Karpas-422 (cell line): Measurements from ENCODE around the gene CAGE1. TPM values are rescaled to one million over a fixed set of nuclear protein-coding genes. Genes with fewer than 3 reads are reported as not detected.
A peak's percentile ranks its signal among the peaks of the same experiment; 100 is the strongest.
"Not testable (repeated sequence)": the region's sequence is repeated elsewhere in the genome, so short reads cannot be mapped to it uniquely, and the experiment has no call there.

ENCODE experiments used
- DNase-seq: peaks from one replicate; pipeline ENCODE4 v3.0.0-alpha.2; 2015
- H2AFZ ChIP-seq: fragments of 200-600 bp; sonication (generic); 2 replicates; pipeline ENCODE4 v1.6.1; 2014; ENCODE audit warnings: antibody characterized with exemption, low read length, mixed read lengths
- H3K27ac ChIP-seq: fragments of 200-600 bp; sonication (generic); 2 replicates; pipeline ENCODE4 v1.5.1; 2014; ENCODE audit warnings: mild to moderate bottlenecking, low read length, moderate library complexity
- H3K27me3 ChIP-seq: fragments of 200-600 bp; sonication (generic); 2 replicates; pipeline ENCODE4 v1.6.1; 2014; ENCODE audit warnings: low read length, mixed read lengths
- H3K36me3 ChIP-seq: fragments of 200-600 bp; sonication (generic); 2 replicates; pipeline ENCODE4 v1.6.1; 2014; ENCODE audit warnings: low read length, mixed read lengths; ENCODE audit not compliant: insufficient read depth
- H3K4me1 ChIP-seq: fragments of 200-600 bp; sonication (generic); 2 replicates; pipeline ENCODE4 v1.6.1; 2014; ENCODE audit warnings: mild to moderate bottlenecking, low read length, mixed read lengths
- H3K4me2 ChIP-seq: fragments of 200-600 bp; sonication (generic); 2 replicates; pipeline ENCODE4 v1.6.1; 2014; ENCODE audit warnings: low read length, low read depth, mild to moderate bottlenecking; ENCODE audit not compliant: poor library complexity, severe bottlenecking
- H3K4me3 ChIP-seq: fragments of 200-600 bp; sonication (generic); 2 replicates; pipeline ENCODE4 v1.5.1; 2014; ENCODE audit warnings: mild to moderate bottlenecking, antibody characterized with exemption, low read length, mixed read lengths
- H3K79me2 ChIP-seq: fragments of 200-600 bp; sonication (generic); 2 replicates; pipeline ENCODE4 v1.6.1; 2014; ENCODE audit warnings: mild to moderate bottlenecking, low read length, mixed read lengths
- H3K9ac ChIP-seq: fragments of 200-600 bp; sonication (generic); 2 replicates; pipeline ENCODE4 v1.6.0; 2014; ENCODE audit warnings: low read length
- H3K9me2 ChIP-seq: fragments of 200-600 bp; sonication (generic), shearing (Covaris generic); replicated peaks from 2 replicates; pipeline ENCODE4 v1.6.0; 2014; ENCODE audit warnings: mild to moderate bottlenecking, low read length, moderate library complexity; ENCODE audit not compliant: insufficient read depth
- H3K9me3 ChIP-seq: fragments of 300-700, 200-600 bp; sonication (generic); 2 replicates; pipeline ENCODE4 v1.6.1; 2014; ENCODE audit warnings: low read length, mixed read lengths
- H4K20me1 ChIP-seq: fragments of 200-600 bp; sonication (generic); 2 replicates; pipeline ENCODE4 v1.6.1; 2014; ENCODE audit warnings: mild to moderate bottlenecking, antibody characterized with exemption, low read length, low read depth; ENCODE audit not compliant: insufficient read depth
- total RNA-seq: library from RNA; depleted of rRNA; stranded (reverse); fragments of >200 nt; shearing (Covaris generic); gene quantifications from 2 replicates; pipeline ENCODE4 v1.2.3, GENCODE V29; 2014; ENCODE audit warnings: low replicate concordance

Gene CAGE1
- total RNA-seq, 1 experiment from 2014 or later, result not detected

DNA sequence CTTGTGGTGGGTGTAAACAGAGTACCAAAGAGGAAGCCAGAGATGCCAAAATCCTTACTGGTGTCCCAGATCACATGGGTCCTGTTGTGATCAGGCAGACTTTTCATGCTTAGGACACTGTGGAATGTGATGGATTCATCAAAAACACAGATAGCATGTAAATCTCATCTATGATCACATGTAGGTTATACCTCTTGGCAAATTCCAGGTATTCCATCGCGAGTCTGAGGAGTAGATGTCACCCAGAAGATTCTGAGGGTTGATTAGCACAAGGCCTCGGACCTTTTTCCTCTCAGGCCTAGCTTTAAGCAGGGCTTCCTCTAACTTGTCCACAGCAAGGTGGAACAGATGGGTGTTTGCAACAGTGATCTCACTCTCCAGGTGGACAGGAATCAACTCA lies 48.3 kb downstream of the CAGE1 start:
- H3K4me2 ChIP-seq, result no peak overlapping the region
- no peak overlapping the region for H3K9ac ChIP-seq
- no peak overlapping the region for H2AFZ ChIP-seq
- H3K4me3 ChIP-seq, result no peak overlapping the region
- no peak overlapping the region for H3K27ac ChIP-seq
- no peaks in the 10 kb centered on the region for H3K36me3 ChIP-seq
- DNase-seq, result no peak
- no peaks in the 10 kb centered on the region for H3K27me3 ChIP-seq
- H4K20me1 ChIP-seq, result no peaks in the 10 kb centered on the region
- H3K79me2 ChIP-seq, result no peaks in the 10 kb centered on the region
- no peaks in the 10 kb centered on the region for H3K4me1 ChIP-seq
- no peaks in the 10 kb centered on the region for H3K9me2 ChIP-seq
- no peaks in the 10 kb centered on the region for H3K9me3 ChIP-seq

DNA sequence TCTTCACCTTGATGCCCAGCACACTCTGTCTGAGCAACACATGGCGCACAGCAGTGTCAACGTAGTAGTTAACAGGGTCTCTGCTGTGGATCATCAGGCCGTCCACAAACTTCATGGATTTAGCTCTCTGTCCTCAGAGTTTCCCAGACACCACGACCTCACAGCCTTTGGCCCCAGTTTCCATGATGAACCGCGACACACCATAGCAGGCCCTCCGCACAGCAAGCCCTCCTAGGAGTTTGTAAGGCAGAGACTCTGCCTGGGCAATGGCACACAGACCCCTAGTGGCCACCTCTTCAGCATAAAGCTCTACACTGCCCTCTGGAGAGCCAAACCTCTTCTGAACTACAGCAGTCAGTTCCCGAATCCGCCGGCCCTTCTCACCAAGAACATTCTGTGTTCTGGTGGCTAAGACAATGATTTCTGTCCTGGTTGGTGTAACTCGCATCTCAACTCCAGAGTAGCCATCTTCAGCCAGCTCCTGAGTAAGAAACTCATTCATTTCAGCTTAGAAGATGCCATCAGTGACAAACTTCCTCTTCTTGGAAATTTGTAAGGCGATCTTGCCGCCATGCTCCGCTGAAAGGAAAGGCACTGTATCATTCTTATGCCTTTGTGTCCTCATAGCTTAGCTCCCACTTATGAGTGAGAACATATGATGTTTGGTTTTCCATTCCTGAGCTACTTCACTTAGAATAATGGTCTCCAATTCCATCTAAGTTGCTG lies 50.4 kb downstream of the CAGE1 start:
- not testable (repeated sequence) for H3K27me3 ChIP-seq, H3K4me1 ChIP-seq, H3K9ac ChIP-seq, H2AFZ ChIP-seq, H3K27ac ChIP-seq, H3K9me3 ChIP-seq, H3K36me3 ChIP-seq, H4K20me1 ChIP-seq, H3K9me2 ChIP-seq, H3K79me2 ChIP-seq, H3K4me3 ChIP-seq, H3K4me2 ChIP-seq
- peak; percentile 78 for DNase-seq

DNA sequence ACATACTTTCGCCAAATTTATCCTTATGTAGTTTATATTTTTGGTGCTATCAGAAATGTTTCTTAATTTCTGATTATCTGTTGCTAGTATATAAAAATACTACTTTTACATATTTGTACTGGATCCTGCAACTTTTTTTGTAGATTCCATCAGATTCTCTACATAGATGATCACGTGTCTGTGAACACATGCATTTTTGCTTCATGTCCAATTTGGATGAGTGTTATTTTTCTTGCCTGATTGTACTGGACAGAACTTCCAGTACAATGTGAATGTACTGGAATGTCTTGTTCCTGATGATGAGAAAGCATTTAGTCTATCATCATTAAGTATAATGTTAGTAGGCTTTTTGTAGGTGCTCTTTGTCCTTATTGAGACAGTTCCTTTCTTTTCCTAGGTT lies 51.5 kb downstream of the CAGE1 start:
- Histone ChIP-seq H3K4me3 (no peak overlapping the region), H2AFZ (no peak overlapping the region), H3K79me2 (no peaks in the 10 kb centered on the region), H3K27ac (no peak overlapping the region), H3K27me3 (no peaks in the 10 kb centered on the region), H3K9me3 (no peaks in the 10 kb centered on the region), H4K20me1 (no peaks in the 10 kb centered on the region), H3K9me2 (no peaks in the 10 kb centered on the region), H3K4me1 (no peaks in the 10 kb centered on the region), H3K36me3 (no peaks in the 10 kb centered on the region), H3K9ac (no peak overlapping the region), H3K4me2 (no peak overlapping the region)
- no peak for DNase-seq

DNA sequence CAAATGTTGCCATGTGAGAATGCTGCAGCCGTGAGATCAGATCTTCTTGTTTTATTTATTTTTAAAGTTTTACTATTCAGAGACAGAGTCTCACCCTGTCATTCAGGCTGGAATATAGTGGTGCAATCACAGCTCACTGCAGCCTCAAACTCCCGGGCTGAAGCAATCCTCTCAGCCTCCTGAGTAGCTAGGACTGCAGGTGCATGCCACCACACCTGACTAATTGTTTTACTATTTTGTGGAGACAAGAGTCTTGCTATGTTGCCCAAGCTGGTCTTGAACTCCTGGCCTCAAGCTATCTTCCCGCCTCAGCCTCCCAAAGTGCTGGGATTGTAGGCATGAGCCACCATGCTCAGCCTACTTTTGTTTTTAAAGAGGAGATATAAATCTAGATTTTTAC lies 54.0 kb downstream of the CAGE1 start:
- DNase-seq, result no peak
- no peaks in the 10 kb centered on the region for H3K79me2 ChIP-seq
- H4K20me1 ChIP-seq, result no peaks in the 10 kb centered on the region
- H3K9ac ChIP-seq, result no peak overlapping the region
- H3K9me2 ChIP-seq, result no peaks in the 10 kb centered on the region
- no peaks in the 10 kb centered on the region for H3K4me1 ChIP-seq
- no peak overlapping the region for H3K27ac ChIP-seq
- H3K4me2 ChIP-seq, result no peak overlapping the region
- no peak overlapping the region for H2AFZ ChIP-seq
- H3K27me3 ChIP-seq, result no peaks in the 10 kb centered on the region
- no peaks in the 10 kb centered on the region for H3K9me3 ChIP-seq
- H3K36me3 ChIP-seq, result no peaks in the 10 kb centered on the region
- H3K4me3 ChIP-seq, result no peak overlapping the region

DNA sequence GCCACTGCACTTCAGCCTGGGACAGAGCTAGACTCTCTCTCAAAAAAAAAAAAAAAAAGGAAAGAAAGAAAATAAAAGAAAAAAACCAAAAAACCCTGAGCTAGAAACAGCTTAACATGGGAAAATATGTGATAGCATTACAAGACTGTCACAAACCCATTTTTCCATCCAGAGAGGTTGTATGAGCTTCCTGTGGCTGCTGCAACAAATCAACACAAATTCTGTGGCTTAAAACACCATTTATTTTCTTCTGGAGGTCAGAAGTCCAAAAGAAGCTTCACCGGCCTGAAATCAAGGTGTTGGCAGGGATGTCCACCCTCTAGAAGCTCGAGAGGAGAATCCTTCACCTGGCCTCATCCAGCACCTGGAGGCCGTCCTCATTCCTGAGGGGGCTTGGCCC lies 54.9 kb downstream of the CAGE1 start:
- no peaks in the 10 kb centered on the region for H3K9me3 ChIP-seq
- no peak overlapping the region for H3K4me3 ChIP-seq
- no peak overlapping the region for H2AFZ ChIP-seq
- no peak for DNase-seq
- no peaks in the 10 kb centered on the region for H4K20me1 ChIP-seq
- H3K4me2 ChIP-seq, result no peak overlapping the region
- H3K27me3 ChIP-seq, result no peaks in the 10 kb centered on the region
- H3K9ac ChIP-seq, result no peak overlapping the region
- H3K9me2 ChIP-seq, result no peaks in the 10 kb centered on the region
- H3K36me3 ChIP-seq, result no peaks in the 10 kb centered on the region
- H3K27ac ChIP-seq, result no peak overlapping the region
- H3K4me1 ChIP-seq, result no peaks in the 10 kb centered on the region
- no peaks in the 10 kb centered on the region for H3K79me2 ChIP-seq

DNA sequence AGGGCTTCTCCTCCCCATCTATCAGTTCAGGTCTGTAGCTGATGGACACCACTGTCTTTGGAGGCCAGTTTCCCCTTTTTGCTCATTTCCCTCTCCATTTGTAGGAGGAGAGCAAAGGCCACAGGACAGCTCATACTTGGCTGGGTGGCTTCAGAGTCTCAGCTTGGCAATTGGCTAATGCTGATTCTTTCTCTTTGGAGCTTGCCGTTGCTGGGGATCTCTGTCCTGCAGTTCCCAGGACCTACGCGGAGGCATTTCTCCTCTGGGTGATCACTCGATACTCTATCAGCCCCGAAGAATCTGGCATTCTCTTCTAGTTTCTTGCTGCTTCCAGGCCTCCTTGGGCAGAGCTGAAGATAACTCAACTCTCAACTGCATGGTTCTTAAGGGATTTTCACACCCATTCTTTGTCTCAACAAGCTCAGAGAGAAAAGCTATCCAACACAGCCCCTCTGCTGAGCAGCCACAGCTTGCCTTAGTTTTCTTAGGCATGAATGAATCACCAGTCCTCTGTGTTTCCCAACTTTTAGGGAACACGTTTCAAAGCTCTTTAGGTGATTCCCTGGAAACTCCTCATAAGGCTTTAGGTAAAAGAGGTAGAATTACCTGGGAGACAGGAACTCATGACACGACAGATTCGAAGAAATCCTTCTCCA lies 57.3 kb downstream of the CAGE1 start:
- Histone ChIP-seq H3K4me3 (no peak overlapping the region), H3K9ac (no peak overlapping the region), H3K4me1 (no peaks in the 10 kb centered on the region), H3K9me2 (no peaks in the 10 kb centered on the region), H3K79me2 (no peaks in the 10 kb centered on the region), H2AFZ (no peak overlapping the region), H4K20me1 (no peaks in the 10 kb centered on the region), H3K9me3 (no peaks in the 10 kb centered on the region), H3K36me3 (no peaks in the 10 kb centered on the region), H3K4me2 (no peak overlapping the region), H3K27me3 (no peaks in the 10 kb centered on the region), H3K27ac (no peak overlapping the region)
- no peak for DNase-seq

DNA sequence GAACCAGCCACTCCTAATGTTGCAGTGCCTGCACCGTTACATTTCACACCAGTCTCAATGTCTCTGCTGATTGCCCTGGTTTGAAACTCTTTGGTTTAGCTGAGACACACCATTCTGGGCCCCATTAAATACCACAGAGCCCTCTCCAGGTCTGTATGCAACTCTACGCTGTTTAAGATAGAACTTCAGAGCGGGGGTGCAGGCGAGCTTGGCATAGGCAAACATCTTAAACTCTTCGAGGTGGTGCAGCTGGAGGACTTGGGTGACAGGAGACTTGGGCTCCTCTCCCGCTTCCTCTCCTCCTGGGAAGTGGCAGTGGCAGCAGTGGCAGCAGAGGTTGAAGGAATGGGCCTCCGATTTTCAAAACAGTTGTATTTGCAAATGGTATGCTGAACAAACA lies 58.1 kb downstream of the CAGE1 start:
- no peak for DNase-seq
- H3K4me3 ChIP-seq, result no peak overlapping the region
- H3K27me3 ChIP-seq, result no peaks in the 10 kb centered on the region
- H3K27ac ChIP-seq, result no peak overlapping the region
- H3K9me2 ChIP-seq, result no peaks in the 10 kb centered on the region
- no peaks in the 10 kb centered on the region for H4K20me1 ChIP-seq
- H3K4me2 ChIP-seq, result no peak overlapping the region
- H3K9me3 ChIP-seq, result no peaks in the 10 kb centered on the region
- no peak overlapping the region for H2AFZ ChIP-seq
- H3K9ac ChIP-seq, result no peak overlapping the region
- no peaks in the 10 kb centered on the region for H3K79me2 ChIP-seq
- no peaks in the 10 kb centered on the region for H3K4me1 ChIP-seq
- no peaks in the 10 kb centered on the region for H3K36me3 ChIP-seq

DNA sequence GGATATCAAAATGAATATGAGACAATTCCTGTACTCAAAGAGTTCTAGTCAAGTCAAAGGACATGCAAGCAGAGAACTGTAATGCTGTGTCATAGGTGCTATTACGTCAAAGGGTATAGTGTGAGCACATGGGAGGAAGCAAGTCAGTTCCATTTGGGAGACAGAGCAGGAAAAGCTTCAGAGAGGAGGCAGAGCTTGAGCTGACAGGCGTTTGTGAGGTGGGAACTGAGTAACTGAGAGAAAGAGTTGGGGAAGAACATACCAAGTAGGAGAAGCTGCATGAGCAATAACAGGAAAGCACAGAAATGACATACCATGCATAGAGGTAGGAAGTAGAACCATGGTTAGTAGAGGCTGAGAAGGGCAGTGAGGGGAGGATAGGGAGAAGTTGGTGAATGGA lies 61.3 kb downstream of the CAGE1 start:
- Histone ChIP-seq H3K27me3 (no peaks in the 10 kb centered on the region), H3K36me3 (no peaks in the 10 kb centered on the region), H3K9ac (no peak overlapping the region), H3K79me2 (no peaks in the 10 kb centered on the region), H4K20me1 (no peaks in the 10 kb centered on the region), H3K9me3 (no peaks in the 10 kb centered on the region), H2AFZ (no peak overlapping the region), H3K4me2 (no peak overlapping the region), H3K4me3 (no peak overlapping the region), H3K9me2 (no peaks in the 10 kb centered on the region), H3K4me1 (no peaks in the 10 kb centered on the region), H3K27ac (no peak overlapping the region)
- no peak for DNase-seq
